Stimulated activated naive CD8-positive, alpha-beta T cell treated with anti-CD3 and anti-CD28 coated beads, Interleukin-15, Interleukin-2, amounts not matched to agents 100 ng/mL and 50 ng/mL, for 24 hours (primary cell): ENCODE results near the gene GPR18.
"Not testable (repeated sequence)": the region's sequence is repeated elsewhere in the genome, so short reads cannot be mapped to it uniquely, and the experiment has no call there.

Source experiments
- H3K27ac Mint-ChIP-seq: one replicate; pipeline ENCODE4 v1.8.0; 2021; ENCODE audit warnings: mild to moderate bottlenecking, mixed read lengths
- H3K27me3 Mint-ChIP-seq: one replicate; pipeline ENCODE4 v1.8.0; 2021; ENCODE audit warnings: mixed read lengths
- H3K36me3 Mint-ChIP-seq: one replicate; pipeline ENCODE4 v1.8.0; 2021; ENCODE audit warnings: low read depth, mixed read lengths
- H3K4me1 Mint-ChIP-seq: one replicate; pipeline ENCODE4 v1.8.0; 2021; ENCODE audit warnings: low read depth, mixed read lengths
- H3K4me3 Mint-ChIP-seq: one replicate; pipeline ENCODE4 v1.8.0; 2021; ENCODE audit warnings: mild to moderate bottlenecking, mixed read lengths
- H3K9me3 Mint-ChIP-seq: one replicate; pipeline ENCODE4 v1.8.0; 2021; ENCODE audit warnings: mixed read lengths

Gene GPR18

GRCh38 chr13:99220199-99220935 is 37.8 kb downstream of the GPR18 start:
- H3K4me3 Mint-ChIP-seq, result peak overlapping the region; percentile 56
- peak overlapping the region; percentile 70 for H3K27ac Mint-ChIP-seq
- peaks cover 98% of the 10 kb centered on the region for H3K4me1 Mint-ChIP-seq
- no peaks in the 10 kb centered on the region for H3K27me3 Mint-ChIP-seq
- no peaks in the 10 kb centered on the region for H3K9me3 Mint-ChIP-seq
- peaks cover 35% of the 10 kb centered on the region for H3K36me3 Mint-ChIP-seq

GRCh38 chr13:99218969-99219368 is 39.2 kb downstream of the GPR18 start:
- peaks cover 36% of the 10 kb centered on the region for H3K36me3 Mint-ChIP-seq
- H3K9me3 Mint-ChIP-seq, result no peaks in the 10 kb centered on the region
- H3K27ac Mint-ChIP-seq, result peak overlapping the region; percentile 95
- H3K27me3 Mint-ChIP-seq, result no peaks in the 10 kb centered on the region
- H3K4me1 Mint-ChIP-seq, result peaks cover 98% of the 10 kb centered on the region
- peak overlapping the region; percentile 73 for H3K4me3 Mint-ChIP-seq

- Mint-ChIP-seq H3K4me1 (peaks cover 97% of the 10 kb centered on the region), H3K27me3 (no peaks in the 10 kb centered on the region), H3K36me3 (peaks cover 35% of the 10 kb centered on the region), H3K27ac (peak overlapping the region; percentile 95), H3K9me3 (no peaks in the 10 kb centered on the region), H3K4me3 (peak overlapping the region; percentile 73)
Observed at GRCh38 chr13:99218545-99218944, 39.6 kb downstream of the GPR18 start.

- H3K4me3 Mint-ChIP-seq, result peak overlapping the region; percentile 73
- H3K27me3 Mint-ChIP-seq, result no peaks in the 10 kb centered on the region
- H3K9me3 Mint-ChIP-seq, result no peaks in the 10 kb centered on the region
- H3K36me3 Mint-ChIP-seq, result peaks cover 34% of the 10 kb centered on the region
- peaks cover 97% of the 10 kb centered on the region for H3K4me1 Mint-ChIP-seq
- peak overlapping the region; percentile 95 for H3K27ac Mint-ChIP-seq
Observed at GRCh38 chr13:99218126-99218525, 40.1 kb downstream of the GPR18 start.

GRCh38 chr13:99217461-99218110 is 40.6 kb downstream of the GPR18 start:
- no peaks in the 10 kb centered on the region for H3K9me3 Mint-ChIP-seq
- peaks cover 95% of the 10 kb centered on the region for H3K4me1 Mint-ChIP-seq
- peak overlapping the region; percentile 78 for H3K4me3 Mint-ChIP-seq
- peak overlapping the region; percentile 85 for H3K27ac Mint-ChIP-seq
- H3K27me3 Mint-ChIP-seq, result no peaks in the 10 kb centered on the region
- H3K36me3 Mint-ChIP-seq, result peaks cover 32% of the 10 kb centered on the region

GRCh38 chr13:99215184-99215830 is 42.9 kb downstream of the GPR18 start:
- H3K27ac Mint-ChIP-seq, result peak overlapping the region; percentile 86
- peaks cover 40% of the 10 kb centered on the region for H3K36me3 Mint-ChIP-seq
- H3K4me3 Mint-ChIP-seq, result peak overlapping the region; percentile 84
- no peaks in the 10 kb centered on the region for H3K9me3 Mint-ChIP-seq
- H3K4me1 Mint-ChIP-seq, result peaks cover 95% of the 10 kb centered on the region
- no peaks in the 10 kb centered on the region for H3K27me3 Mint-ChIP-seq

GRCh38 chr13:99214731-99215130 is 43.4 kb downstream of the GPR18 start:
- Mint-ChIP-seq H3K36me3 (peaks cover 44% of the 10 kb centered on the region), H3K4me1 (peaks cover 96% of the 10 kb centered on the region), H3K9me3 (no peaks in the 10 kb centered on the region), H3K27me3 (no peaks in the 10 kb centered on the region), H3K27ac (peak overlapping the region; percentile 86), H3K4me3 (peak overlapping the region; percentile 84)

- Mint-ChIP-seq H3K27me3 (no peaks in the 10 kb centered on the region), H3K36me3 (peaks cover 43% of the 10 kb centered on the region), H3K27ac (peak overlapping the region; percentile 86), H3K4me1 (peaks cover 96% of the 10 kb centered on the region), H3K9me3 (no peaks in the 10 kb centered on the region), H3K4me3 (peak overlapping the region; percentile 84)
Observed at GRCh38 chr13:99214232-99214631, 43.9 kb downstream of the GPR18 start.

- Mint-ChIP-seq H3K36me3 (peaks cover 46% of the 10 kb centered on the region), H3K4me3 (no peak overlapping the region), H3K9me3 (no peaks in the 10 kb centered on the region), H3K4me1 (peaks cover 92% of the 10 kb centered on the region), H3K27ac (peak overlapping the region; percentile 5), H3K27me3 (no peaks in the 10 kb centered on the region)
Observed at GRCh38 chr13:99211421-99212035, 46.7 kb downstream of the GPR18 start.

- not testable (repeated sequence) for H3K27me3 Mint-ChIP-seq, H3K27ac Mint-ChIP-seq, H3K9me3 Mint-ChIP-seq, H3K4me3 Mint-ChIP-seq
- H3K36me3 Mint-ChIP-seq, result peaks cover 54% of the 10 kb centered on the region
- peaks cover 93% of the 10 kb centered on the region for H3K4me1 Mint-ChIP-seq
Observed at GRCh38 chr13:99210627-99211026, 47.6 kb downstream of the GPR18 start.

- H3K27me3 Mint-ChIP-seq, result no peaks in the 10 kb centered on the region
- no peak overlapping the region for H3K4me3 Mint-ChIP-seq
- H3K27ac Mint-ChIP-seq, result no peak overlapping the region
- peaks cover 63% of the 10 kb centered on the region for H3K36me3 Mint-ChIP-seq
- H3K4me1 Mint-ChIP-seq, result peaks cover 93% of the 10 kb centered on the region
- no peaks in the 10 kb centered on the region for H3K9me3 Mint-ChIP-seq
Observed at GRCh38 chr13:99208845-99209527, 49.2 kb downstream of the GPR18 start.

- Mint-ChIP-seq H3K4me1 (peaks cover 94% of the 10 kb centered on the region), H3K9me3 (no peaks in the 10 kb centered on the region), H3K27me3 (no peaks in the 10 kb centered on the region), H3K27ac (no peak overlapping the region), H3K36me3 (peaks cover 64% of the 10 kb centered on the region), H3K4me3 (no peak overlapping the region)
Observed at GRCh38 chr13:99208185-99208584, 50.0 kb downstream of the GPR18 start.

GRCh38 chr13:99207511-99207910 is 50.7 kb downstream of the GPR18 start:
- Mint-ChIP-seq H3K9me3 (no peaks in the 10 kb centered on the region), H3K4me3 (no peak overlapping the region), H3K36me3 (peaks cover 63% of the 10 kb centered on the region)

GRCh38 chr13:99206873-99207272 is 51.3 kb downstream of the GPR18 start:
- Mint-ChIP-seq H3K4me1 (peaks cover 95% of the 10 kb centered on the region), H3K36me3 (peaks cover 63% of the 10 kb centered on the region), H3K9me3 (no peaks in the 10 kb centered on the region), H3K4me3 (no peak overlapping the region), H3K27me3 (no peaks in the 10 kb centered on the region), H3K27ac (no peak overlapping the region)

More at GRCh38 chr13:99207511-99207910, 50.7 kb downstream of the GPR18 start:
- H3K27ac Mint-ChIP-seq, result no peak overlapping the region
- H3K4me1 Mint-ChIP-seq, result peaks cover 95% of the 10 kb centered on the region
- H3K27me3 Mint-ChIP-seq, result no peaks in the 10 kb centered on the region
